LNCaP clone FGC (cell line): ENCODE results near the gene ITM2C.

Experiments used
- DNase-seq: peaks from one replicate; pipeline ENCODE4 v3.0.0-alpha.2; 2011; ENCODE audit warnings: low read depth
- H3K4me3 ChIP-seq: 2 replicates; pipeline ENCODE4 v1.5.1; 2011; ENCODE audit warnings: mild to moderate bottlenecking, low read depth, low read length, control low read depth
- CTCF ChIP-seq: IDR thresholded peaks from 2 replicates; pipeline ENCODE4 v1.5.1; 2012; ENCODE audit warnings: mild to moderate bottlenecking; ENCODE audit not compliant: control insufficient read depth, insufficient read depth; ENCODE audit errors: extremely low read depth

ITM2C gene

GRCh38 chr2:230823264-230823964 lies 41.3 kb upstream of the ITM2C start:
- DNase-seq = no peak
- no peak overlapping the region for H3K4me3 ChIP-seq
- no peak for TF ChIP-seq CTCF

- DNase-seq = peak; percentile 41
- H3K4me3 ChIP-seq = peak overlapping the region; percentile 44
- TF ChIP-seq CTCF = peak; percentile 67
Observed at GRCh38 chr2:230824406-230824978, 40.2 kb upstream of the ITM2C start.

- DNase-seq = no peak
- no peak for TF ChIP-seq CTCF
- H3K4me3 ChIP-seq = no peak overlapping the region
Observed at GRCh38 chr2:230825354-230825753, 39.4 kb upstream of the ITM2C start.

- H3K4me3 ChIP-seq = no peak overlapping the region
- no peak for DNase-seq
- no peak for TF ChIP-seq CTCF
Observed at GRCh38 chr2:230827774-230828271, 36.9 kb upstream of the ITM2C start.

- no peak overlapping the region for H3K4me3 ChIP-seq
- TF ChIP-seq CTCF = no peak
- no peak for DNase-seq
Observed at GRCh38 chr2:230828272-230828961, 36.3 kb upstream of the ITM2C start.

GRCh38 chr2:230829293-230829692 lies 35.4 kb upstream of the ITM2C start:
- H3K4me3 ChIP-seq = no peak overlapping the region
- TF ChIP-seq CTCF = no peak
- DNase-seq = no peak
